GM12865 (cell line): ENCODE measurements around the gene MYO3A.

ENCODE experiments used
- DNase-seq: peaks from one replicate; pipeline ENCODE4 v3.0.0; 2010; ENCODE audit warnings: low read depth
- H3K4me3 ChIP-seq: 2 replicates; pipeline ENCODE4 v1.5.1; 2011; ENCODE audit warnings: mild to moderate bottlenecking, low read depth, low read length, control low read depth
- TF ChIP-seq, protein P1 (sequence below): IDR thresholded peaks from 2 replicates; pipeline ENCODE4 v1.5.1; 2011; ENCODE audit warnings: low read length, control low read depth, low read depth, inconsistent platforms; ENCODE audit not compliant: insufficient read depth; ENCODE audit errors: missing control alignments

MYO3A gene

DNA sequence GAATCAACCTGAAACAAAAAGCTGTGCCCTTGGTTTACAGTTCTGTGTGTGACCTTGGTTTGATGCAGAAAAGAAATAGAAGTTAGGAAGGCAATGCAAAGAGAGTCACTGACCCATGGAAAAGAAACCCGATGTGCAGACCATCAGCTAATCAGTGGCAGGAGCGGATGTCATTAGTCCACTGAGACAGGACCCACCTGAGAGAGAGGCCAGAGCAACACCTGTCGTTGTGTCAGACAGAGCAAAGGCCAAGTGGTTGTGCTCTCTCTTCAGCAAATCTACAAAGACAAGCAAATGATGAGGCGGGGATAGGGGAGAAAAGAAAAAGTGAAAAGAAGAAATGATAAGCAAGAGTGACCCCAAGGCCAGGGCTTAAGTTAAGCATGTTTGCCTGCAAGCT is 291.3 kb downstream of the MYO3A start:
- DNase-seq: no peak
- TF ChIP-seq, protein P1, sequence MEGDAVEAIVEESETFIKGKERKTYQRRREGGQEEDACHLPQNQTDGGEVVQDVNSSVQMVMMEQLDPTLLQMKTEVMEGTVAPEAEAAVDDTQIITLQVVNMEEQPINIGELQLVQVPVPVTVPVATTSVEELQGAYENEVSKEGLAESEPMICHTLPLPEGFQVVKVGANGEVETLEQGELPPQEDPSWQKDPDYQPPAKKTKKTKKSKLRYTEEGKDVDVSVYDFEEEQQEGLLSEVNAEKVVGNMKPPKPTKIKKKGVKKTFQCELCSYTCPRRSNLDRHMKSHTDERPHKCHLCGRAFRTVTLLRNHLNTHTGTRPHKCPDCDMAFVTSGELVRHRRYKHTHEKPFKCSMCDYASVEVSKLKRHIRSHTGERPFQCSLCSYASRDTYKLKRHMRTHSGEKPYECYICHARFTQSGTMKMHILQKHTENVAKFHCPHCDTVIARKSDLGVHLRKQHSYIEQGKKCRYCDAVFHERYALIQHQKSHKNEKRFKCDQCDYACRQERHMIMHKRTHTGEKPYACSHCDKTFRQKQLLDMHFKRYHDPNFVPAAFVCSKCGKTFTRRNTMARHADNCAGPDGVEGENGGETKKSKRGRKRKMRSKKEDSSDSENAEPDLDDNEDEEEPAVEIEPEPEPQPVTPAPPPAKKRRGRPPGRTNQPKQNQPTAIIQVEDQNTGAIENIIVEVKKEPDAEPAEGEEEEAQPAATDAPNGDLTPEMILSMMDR: no peak
- H3K4me3 ChIP-seq: no peak overlapping the region

DNA sequence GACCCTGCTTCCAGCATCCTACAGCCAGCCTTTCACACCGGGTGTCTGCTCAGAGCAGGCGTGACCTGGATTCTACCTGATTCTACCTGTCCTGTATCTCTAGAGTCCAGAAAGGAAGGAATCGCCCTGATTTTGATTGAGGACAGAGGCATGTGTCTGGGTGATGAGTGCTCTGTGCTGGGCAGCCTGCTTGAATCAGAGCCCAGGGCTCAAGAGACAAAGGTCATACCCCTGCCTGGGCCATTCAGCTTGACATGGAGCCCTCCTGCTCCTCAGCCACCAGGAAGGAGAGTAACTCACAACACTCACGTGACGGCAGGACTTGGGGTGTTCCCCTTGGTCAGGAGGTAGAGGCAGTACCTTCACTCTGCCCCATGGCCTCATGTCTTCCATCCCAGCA is 293.8 kb downstream of the MYO3A start:
- TF ChIP-seq, protein P1: no peak
- no peak overlapping the region for H3K4me3 ChIP-seq

DNA sequence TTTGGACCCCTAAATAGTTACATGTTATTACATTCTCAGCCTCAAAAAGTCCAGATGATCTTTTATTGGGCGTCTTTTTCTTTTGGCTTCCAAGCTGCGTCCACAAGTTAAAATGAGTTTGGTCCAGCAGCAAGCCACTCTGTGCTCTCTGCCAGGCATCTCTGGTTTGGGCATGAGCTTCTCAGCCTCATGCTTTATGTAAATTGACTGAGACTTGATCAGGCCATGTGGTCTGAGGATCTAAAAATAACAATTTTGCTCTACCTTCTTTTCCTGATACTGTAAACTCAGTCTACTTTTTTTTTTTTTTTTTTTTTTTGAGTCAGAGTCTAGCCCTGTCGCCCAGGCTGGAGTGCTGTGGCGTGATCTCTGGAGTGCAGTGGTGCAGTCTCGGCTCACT is 298.1 kb downstream of the MYO3A start:
- DNase-seq: no peak
- no peak overlapping the region for H3K4me3 ChIP-seq
- TF ChIP-seq, protein P1: no peak

More for the DNA sequence above, 293.8 kb downstream of the MYO3A start:
- no peak for DNase-seq

DNA sequence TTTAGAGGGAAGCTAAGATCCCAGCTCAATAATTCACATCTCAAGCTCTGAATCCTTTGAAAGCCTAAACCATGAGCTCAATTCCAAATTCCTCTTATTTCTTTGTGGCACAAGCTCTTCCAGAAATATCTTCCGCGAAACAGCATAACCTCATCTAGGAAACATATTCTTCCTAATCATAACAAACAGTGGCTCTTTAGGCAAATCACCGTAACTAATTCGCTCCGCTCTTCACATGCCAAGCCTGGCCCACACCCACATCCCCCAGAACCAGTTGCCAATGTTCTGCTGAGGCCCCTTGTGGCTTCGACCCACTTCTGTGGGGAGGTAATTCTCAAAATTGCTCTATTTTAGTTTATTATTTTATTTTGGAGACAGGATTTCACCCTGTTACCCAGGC is 301.7 kb downstream of the MYO3A start:
- TF ChIP-seq, protein P1: no peak
- no peak for DNase-seq
- no peak overlapping the region for H3K4me3 ChIP-seq

DNA sequence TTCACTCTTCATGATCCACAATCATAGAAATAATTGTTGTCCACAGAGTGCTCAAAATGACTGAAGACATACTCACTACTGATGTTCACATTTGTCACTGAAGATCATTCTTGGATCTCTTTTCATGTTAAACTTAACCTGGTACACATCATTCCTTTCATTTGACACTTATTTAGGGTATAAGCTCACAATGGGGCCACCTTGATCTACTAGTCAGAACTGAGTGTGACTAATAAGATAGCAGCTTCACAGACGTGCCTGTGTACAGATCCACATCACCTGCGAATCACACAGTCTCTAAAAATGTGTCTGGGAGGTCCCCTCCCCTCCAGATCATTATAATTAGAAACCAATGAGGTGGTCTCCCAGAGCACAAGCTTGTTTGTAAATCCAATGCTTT is 304.3 kb downstream of the MYO3A start:
- TF ChIP-seq, protein P1: no peak
- DNase-seq: no peak
- H3K4me3 ChIP-seq: no peak overlapping the region

DNA sequence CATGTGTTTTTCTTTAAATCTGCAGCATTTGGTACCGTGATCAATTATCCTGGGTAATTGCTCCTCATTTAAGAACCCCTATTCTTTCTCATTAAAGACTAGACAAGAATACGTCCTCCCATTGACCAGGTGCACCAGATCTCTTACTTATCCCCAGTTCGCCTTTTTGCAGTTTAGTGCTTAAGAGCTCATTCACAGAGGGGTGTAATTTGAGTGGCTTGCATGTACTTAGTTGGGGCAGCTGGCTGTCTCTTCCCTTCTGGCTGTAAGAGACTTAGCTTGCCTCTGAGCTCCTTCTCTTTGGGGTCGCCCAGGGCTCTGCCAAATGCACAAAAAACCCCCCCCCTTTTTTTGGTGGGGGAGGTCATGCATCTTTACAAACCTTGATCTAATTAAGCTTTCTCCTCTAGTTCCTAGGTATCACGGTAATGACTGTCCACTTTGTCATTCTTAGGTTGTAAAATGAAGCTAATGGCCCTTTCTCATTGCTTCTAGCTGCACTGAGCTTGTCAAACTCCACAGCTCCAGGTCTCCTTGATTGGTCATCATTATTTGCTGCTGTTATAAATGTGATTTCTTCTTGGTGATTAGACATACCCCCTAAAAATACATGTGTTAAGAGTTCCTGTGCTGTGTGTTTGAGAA is 308.8 kb downstream of the MYO3A start:
- DNase-seq: no peak

More for the DNA sequence above, 308.8 kb downstream of the MYO3A start:
- TF ChIP-seq, protein P1: no peak
- no peak overlapping the region for H3K4me3 ChIP-seq
